ENCODE measurements around the gene MACC1.
A peak's percentile ranks its signal among the peaks of the same experiment; 100 is the strongest.

The MACC1 gene

GRCh38 chr7:20085086-20085485 lies 132.1 kb downstream of the MACC1 start:
- TF ChIP-seq, protein P1, sequence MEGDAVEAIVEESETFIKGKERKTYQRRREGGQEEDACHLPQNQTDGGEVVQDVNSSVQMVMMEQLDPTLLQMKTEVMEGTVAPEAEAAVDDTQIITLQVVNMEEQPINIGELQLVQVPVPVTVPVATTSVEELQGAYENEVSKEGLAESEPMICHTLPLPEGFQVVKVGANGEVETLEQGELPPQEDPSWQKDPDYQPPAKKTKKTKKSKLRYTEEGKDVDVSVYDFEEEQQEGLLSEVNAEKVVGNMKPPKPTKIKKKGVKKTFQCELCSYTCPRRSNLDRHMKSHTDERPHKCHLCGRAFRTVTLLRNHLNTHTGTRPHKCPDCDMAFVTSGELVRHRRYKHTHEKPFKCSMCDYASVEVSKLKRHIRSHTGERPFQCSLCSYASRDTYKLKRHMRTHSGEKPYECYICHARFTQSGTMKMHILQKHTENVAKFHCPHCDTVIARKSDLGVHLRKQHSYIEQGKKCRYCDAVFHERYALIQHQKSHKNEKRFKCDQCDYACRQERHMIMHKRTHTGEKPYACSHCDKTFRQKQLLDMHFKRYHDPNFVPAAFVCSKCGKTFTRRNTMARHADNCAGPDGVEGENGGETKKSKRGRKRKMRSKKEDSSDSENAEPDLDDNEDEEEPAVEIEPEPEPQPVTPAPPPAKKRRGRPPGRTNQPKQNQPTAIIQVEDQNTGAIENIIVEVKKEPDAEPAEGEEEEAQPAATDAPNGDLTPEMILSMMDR (conservative IDR thresholded peaks at IDR 0.05; ENCODE audit: low read length), result no peak
- no peak overlapping the region for H3K4me3 ChIP-seq (ENCODE audit: low read length)
- DNase-seq (ENCODE audit: low read depth), result peak; percentile 58
